ENCODE measurements around the gene EIF1B. TPM values are rescaled to one million over a fixed set of nuclear protein-coding genes. Genes with fewer than 3 reads are reported as not detected.

EIF1B gene
- total and polyA plus RNA-seq, 10 of the 15 experiments (the other 5 are each of a cell fraction or from before 2014, with no cell fraction given) = 15.4 to 75.6 (median 43.2) TPM

DNA sequence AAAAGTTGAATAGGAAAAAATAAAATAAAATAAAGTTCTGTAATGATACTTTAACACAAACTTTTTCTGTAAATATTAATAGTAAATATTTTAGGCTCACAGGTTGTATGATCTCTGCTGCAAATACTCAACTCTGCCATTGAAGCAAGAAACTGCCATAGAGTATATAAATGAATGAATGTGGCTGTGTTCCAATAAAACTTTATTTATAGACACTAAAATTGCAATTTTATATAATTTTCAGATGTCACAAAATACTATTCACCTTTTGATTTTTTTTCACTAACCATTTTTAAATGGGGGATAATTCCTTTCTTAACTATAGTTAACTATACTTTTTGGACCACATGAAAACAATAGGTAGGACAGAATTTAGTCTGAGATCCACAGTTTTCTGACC lies 16.0 kb downstream of the EIF1B start:
- H3K4me3 ChIP-seq = no peak overlapping the region
- POLR2A ChIA-PET = no interaction called here
- H3K9me3 ChIP-seq (replicated peaks; ENCODE audit: control insufficient read depth, insufficient read depth, low read length) = no peaks in the 10 kb centered on the region
- no peak overlapping the region for H3K4me2 ChIP-seq (ENCODE audit: control insufficient read depth, insufficient read depth)
- H3K27ac ChIP-seq (ENCODE audit: control insufficient read depth, insufficient read depth) = no peak overlapping the region
- no peak overlapping the region for H2AFZ ChIP-seq (ENCODE audit: control insufficient read depth, low read depth, low read length)
- TF ChIP-seq SMC3 (IDR thresholded peaks at IDR 0.05; ENCODE audit: borderline replicate concordance, low read length) = no peak
- TF ChIP-seq, protein P1, sequence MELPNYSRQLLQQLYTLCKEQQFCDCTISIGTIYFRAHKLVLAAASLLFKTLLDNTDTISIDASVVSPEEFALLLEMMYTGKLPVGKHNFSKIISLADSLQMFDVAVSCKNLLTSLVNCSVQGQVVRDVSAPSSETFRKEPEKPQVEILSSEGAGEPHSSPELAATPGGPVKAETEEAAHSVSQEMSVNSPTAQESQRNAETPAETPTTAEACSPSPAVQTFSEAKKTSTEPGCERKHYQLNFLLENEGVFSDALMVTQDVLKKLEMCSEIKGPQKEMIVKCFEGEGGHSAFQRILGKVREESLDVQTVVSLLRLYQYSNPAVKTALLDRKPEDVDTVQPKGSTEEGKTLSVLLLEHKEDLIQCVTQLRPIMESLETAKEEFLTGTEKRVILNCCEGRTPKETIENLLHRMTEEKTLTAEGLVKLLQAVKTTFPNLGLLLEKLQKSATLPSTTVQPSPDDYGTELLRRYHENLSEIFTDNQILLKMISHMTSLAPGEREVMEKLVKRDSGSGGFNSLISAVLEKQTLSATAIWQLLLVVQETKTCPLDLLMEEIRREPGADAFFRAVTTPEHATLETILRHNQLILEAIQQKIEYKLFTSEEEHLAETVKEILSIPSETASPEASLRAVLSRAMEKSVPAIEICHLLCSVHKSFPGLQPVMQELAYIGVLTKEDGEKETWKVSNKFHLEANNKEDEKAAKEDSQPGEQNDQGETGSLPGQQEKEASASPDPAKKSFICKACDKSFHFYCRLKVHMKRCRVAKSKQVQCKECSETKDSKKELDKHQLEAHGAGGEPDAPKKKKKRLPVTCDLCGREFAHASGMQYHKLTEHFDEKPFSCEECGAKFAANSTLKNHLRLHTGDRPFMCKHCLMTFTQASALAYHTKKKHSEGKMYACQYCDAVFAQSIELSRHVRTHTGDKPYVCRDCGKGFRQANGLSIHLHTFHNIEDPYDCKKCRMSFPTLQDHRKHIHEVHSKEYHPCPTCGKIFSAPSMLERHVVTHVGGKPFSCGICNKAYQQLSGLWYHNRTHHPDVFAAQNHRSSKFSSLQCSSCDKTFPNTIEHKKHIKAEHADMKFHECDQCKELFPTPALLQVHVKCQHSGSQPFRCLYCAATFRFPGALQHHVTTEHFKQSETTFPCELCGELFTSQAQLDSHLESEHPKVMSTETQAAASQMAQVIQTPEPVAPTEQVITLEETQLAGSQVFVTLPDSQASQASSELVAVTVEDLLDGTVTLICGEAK (IDR thresholded peaks at IDR 0.05; ENCODE audit: borderline replicate concordance) = peak; percentile 58
- intact Hi-C loops (cut with micrococcal nuclease; ENCODE audit: unreplicated experiment) = loop anchor here (5.0 to 10.0 kb wide), 5 partner anchors 127 to 1557 kb away; partner anchors contain the start of gene ZNF621
- BruUV-seq (replicated peaks) = no TSS peak
- H4K20me1 ChIP-seq (ENCODE audit: control insufficient read depth, insufficient read depth) = no peaks in the 10 kb centered on the region
- in situ Hi-C loops (cut with MboI) = loop anchor here (5.0 to 25.0 kb wide), 3 partner anchors 257 to 1787 kb away; no protein-coding TSS in a partner anchor
- H3K27me3 ChIP-seq (replicated peaks in 1 of 2; ENCODE audit: control insufficient read depth in 2 of 2, insufficient read depth in 2 of 2, low read length in 1 of 2) = no peaks in the 10 kb centered on the region
- no peak for DNase-seq (ENCODE audit: low read depth, low spot score)
- SMC1A ChIA-PET (ENCODE audit: uncharacterized antibody, unreplicated experiment) = interaction anchor here (1.3 to 1.7 kb wide), 2 partner anchors 8 to 11 kb away, joined by 3 to 9 read pairs; no protein-coding TSS in a partner anchor
- H3K79me2 ChIP-seq (ENCODE audit: control insufficient read depth, insufficient read depth, low read length) = no peaks in the 10 kb centered on the region
- no peak for ATAC-seq
- H3K4me1 ChIP-seq (ENCODE audit: control insufficient read depth, insufficient read depth, low read length) = peaks cover 4% of the 10 kb centered on the region; the same call in 1 of the 2 replicates
- no peak for FAIRE-seq
- H3K36me3 ChIP-seq (ENCODE audit: control insufficient read depth in 2 of 2, insufficient read depth in 2 of 2, low read length in 1 of 2) = no peaks in the 10 kb centered on the region
- CTCF ChIA-PET = interaction anchor here (2.1 kb wide), 1 partner anchor 8 kb away, joined by 11 read pairs; no protein-coding TSS in a partner anchor
- RAD21 ChIA-PET (ENCODE audit: unreplicated experiment) = no interaction called here
- no peak overlapping the region for H3K9ac ChIP-seq (ENCODE audit: control insufficient read depth, insufficient read depth, low read length)

Data from GM12878 (cell line).